GM20431 (cell line): ENCODE data around the gene STEAP2.

Experiments
- in situ Hi-C: fragments of 300-500 bp; cut with MseI, MboI; formaldehyde crosslinking; loops from one replicate; pipeline ENCODE4 v1.15.0; 2020; ENCODE audit warnings: low sequenced_read_pairs; ENCODE audit not compliant: unreplicated experiment

The STEAP2 gene

DNA sequence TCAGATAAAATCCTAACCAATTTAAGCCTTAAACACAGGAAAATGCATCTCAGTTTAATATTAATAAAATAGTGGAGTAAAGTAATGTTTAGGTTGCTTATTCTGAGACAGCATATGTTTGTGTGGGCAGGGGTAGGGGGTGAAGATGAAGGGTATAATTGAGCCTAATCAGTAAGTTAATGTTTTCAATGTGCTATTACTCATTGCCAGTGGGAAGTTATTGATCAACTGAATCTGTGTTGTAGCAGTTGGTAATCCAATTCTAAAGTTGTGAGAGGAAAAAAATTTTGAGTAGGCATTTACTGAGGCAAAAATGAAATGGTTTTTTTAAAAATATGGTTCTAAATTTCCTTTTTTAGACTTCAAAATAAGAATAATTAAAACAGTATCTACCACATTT lies 49.9 kb downstream of the STEAP2 start:
- in situ Hi-C loops = loop anchor here (10.0 to 25.0 kb wide), 2 partner anchors 107 to 151 kb away; partner anchors contain the start of genes CLDN12 and STEAP1

DNA sequence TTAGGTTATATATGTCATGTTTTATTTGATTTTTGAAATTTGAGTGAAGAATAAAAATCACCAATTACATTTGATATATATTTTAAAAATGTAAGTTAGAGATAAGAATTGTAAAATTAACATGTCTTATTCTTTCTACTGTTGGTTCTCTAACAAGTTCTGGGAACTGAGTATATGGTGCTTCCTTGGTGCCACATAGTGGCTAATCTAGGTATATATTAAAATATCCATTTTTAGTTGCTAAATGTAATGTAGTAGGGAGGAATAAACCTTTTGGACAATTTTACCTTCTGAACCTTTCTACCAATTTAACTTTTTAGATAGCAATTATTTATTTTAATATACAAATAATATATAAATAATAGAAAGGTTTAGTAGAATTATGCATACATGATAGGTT lies 50.9 kb downstream of the STEAP2 start:
- in situ Hi-C loops = loop anchor here (10.0 to 25.0 kb wide), 2 partner anchors 108 to 150 kb away; partner anchors contain the start of genes CLDN12 and STEAP1

DNA sequence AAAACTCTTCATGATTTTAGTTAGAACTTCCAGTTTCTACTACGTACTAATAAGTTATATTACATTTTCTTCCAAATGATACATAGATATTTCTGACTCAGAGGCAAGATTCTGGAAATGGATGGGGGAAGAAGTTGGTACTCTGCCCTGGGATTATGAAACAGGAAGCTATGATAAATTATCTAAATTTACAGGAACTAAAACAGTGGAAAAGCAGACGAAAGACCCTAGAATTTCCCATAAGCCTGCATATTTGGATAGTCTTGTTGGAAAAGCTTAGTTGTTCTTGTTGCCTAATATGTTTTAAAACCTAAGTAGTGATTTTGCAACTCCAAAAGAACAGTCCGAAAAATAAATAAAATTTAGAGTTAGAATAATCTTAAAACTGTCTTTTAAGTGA lies 55.3 kb downstream of the STEAP2 start:
- in situ Hi-C loops = loop anchor here (10.0 to 25.0 kb wide), 2 partner anchors 112 to 145 kb away; partner anchors contain the start of genes CLDN12 and STEAP1

DNA sequence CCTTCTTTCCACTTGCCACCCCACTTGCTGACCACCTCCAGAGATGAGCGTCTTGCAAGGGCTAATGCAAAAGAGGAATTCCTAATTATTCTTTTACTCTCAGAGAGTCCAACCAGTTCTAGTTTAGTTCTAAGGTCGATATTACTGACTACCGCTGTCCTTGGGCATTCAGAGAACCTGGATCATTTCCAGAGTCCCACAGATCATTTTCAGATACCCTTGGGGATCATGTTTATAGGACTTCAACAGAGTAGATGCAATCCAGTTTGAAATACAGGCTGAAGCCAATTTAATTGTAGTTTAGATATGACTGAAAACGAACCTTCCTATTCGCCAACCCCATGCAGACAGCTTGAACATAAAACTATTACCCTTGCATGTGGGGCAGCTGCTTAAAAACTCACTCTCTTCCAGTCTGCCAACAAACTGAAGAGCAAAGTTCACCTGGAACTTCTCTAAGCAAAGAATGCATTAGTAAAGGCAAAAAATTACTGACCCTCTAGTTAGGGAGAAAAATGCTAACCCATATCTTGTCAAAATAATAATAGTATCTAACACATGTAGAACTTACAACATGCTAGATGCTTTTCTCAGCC lies 55.8 kb downstream of the STEAP2 start:
- in situ Hi-C loops = loop anchor here (10.0 to 25.0 kb wide), 2 partner anchors 113 to 145 kb away; partner anchors contain the start of genes CLDN12 and STEAP1

GRCh38 chr7:90269163-90269562 lies 57.6 kb downstream of the STEAP2 start:
- in situ Hi-C loops = loop anchor here (10.0 to 25.0 kb wide), 2 partner anchors 114 to 143 kb away; partner anchors contain the start of genes CLDN12 and STEAP1

- in situ Hi-C loops = loop anchor here (25.0 kb wide), 1 partner anchor 142 kb away; the partner anchor contains the start of gene CLDN12
These were observed 59.1 kb downstream of the STEAP2 start for GRCh38 chr7:90270431-90271178.

DNA sequence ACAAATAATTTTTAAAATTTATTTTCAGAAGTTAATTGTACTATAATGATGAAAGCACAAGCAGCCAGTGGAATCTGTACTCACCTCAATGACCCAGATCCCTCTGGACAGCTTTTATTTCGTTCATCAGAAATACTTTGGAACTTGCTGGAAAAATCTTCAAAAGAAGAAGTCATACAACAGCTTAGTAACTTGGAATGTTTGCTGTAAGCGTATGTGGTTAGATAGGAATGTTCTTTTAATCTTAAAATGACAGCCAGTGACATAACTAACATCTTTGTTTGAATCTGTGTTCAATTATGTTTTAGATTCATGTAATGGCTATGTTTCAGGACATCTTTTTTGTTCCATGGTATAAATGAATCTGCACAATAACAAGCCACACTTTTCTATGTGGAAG lies 60.2 kb downstream of the STEAP2 start:
- in situ Hi-C loops = loop anchor here (25.0 kb wide), 1 partner anchor 141 kb away; the partner anchor contains the start of gene CLDN12

- in situ Hi-C loops = loop anchor here (25.0 kb wide), 1 partner anchor 140 kb away; the partner anchor contains the start of gene CLDN12
These were observed 60.7 kb downstream of the STEAP2 start for GRCh38 chr7:90272242-90272641.

DNA sequence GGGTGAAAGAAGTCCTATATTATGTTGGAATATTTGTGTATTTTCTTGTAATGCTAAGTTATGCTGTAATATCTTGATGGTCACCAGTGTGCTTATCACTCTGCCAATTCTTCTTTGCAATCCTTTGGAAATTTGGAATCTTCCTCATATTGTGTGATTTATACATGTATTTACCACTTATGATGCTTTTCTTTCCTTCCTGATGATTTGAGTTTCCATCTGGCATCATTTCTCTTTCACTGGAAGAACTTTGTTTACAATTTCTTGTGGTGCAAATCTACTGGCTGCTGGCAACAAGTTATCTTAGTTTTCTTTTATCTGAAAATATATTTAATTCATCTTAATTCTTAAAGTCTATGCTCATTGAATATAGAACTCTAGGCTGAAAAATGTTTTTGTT lies 62.6 kb downstream of the STEAP2 start:
- in situ Hi-C loops = loop anchor here (25.0 kb wide), 1 partner anchor 138 kb away; the partner anchor contains the start of gene CLDN12

- in situ Hi-C loops = no loop called here
These were observed 64.6 kb downstream of the STEAP2 start for GRCh38 chr7:90276033-90276728.
